Central memory CD8-positive, alpha-beta T cell (primary cell): ENCODE data around the gene FRMD4A.
"Not testable (repeated sequence)": the region's sequence is repeated elsewhere in the genome, so short reads cannot be mapped to it uniquely, and the experiment has no call there.

Source experiments
- ATAC-seq: fragments of 150-1000 bp; cut with Tn5 transposase; replicated peaks from 2 replicates; pipeline ENCODE4 v1.10.0; 2022; ENCODE audit warnings: mild to moderate bottlenecking, moderate FRiP score, moderate number of reproducible peaks; ENCODE audit not compliant: poor library complexity, severe bottlenecking; ENCODE audit errors: extremely low read depth
- DNase-seq, 2 donors: peaks; one replicate each; pipeline ENCODE4 v3.0.0; 2021; ENCODE audit warnings: low spot score in 2 of 2
- H3K27ac Mint-ChIP-seq: one replicate; pipeline ENCODE4 v1.8.0; 2022; ENCODE audit warnings: low read depth, mild to moderate bottlenecking, moderate library complexity, mixed read lengths
- H3K27me3 Mint-ChIP-seq: one replicate; pipeline ENCODE4 v1.8.0; 2022; ENCODE audit warnings: mixed read lengths
- H3K36me3 Mint-ChIP-seq: one replicate; pipeline ENCODE4 v1.8.0; 2022; ENCODE audit warnings: mild to moderate bottlenecking, moderate library complexity, mixed read lengths; ENCODE audit not compliant: insufficient read depth
- H3K4me1 Mint-ChIP-seq: one replicate; pipeline ENCODE4 v1.8.0; 2022; ENCODE audit warnings: mixed read lengths
- H3K4me3 Mint-ChIP-seq: one replicate; pipeline ENCODE4 v1.8.0; 2022; ENCODE audit warnings: mild to moderate bottlenecking, moderate library complexity, mixed read lengths
- H3K9me3 Mint-ChIP-seq: one replicate; pipeline ENCODE4 v1.8.0; 2022; ENCODE audit warnings: mixed read lengths

FRMD4A gene

DNA sequence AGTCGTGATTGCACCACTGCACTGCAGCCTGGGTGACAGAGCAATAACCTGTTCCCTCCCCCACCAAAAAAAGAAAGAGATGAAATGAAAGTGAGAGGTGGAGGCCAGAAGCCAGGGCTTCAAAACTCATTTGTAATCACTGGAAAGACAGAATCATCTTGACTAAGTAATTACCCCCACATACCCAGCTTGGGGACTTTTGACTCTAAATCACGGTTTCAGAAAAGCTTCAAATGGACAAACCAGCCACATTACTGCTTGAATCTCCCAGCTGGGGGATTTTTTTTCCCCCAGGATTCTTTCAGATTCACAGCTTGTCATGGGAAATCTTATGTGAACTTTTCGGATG, 361.0 kb downstream of the FRMD4A start:
- H3K27ac Mint-ChIP-seq, result no peak overlapping the region
- ATAC-seq (no peak), DNase-seq (no peak)
- H3K27me3 Mint-ChIP-seq, result peaks cover 11% of the 10 kb centered on the region
- no peaks in the 10 kb centered on the region for H3K4me1 Mint-ChIP-seq
- no peak overlapping the region for H3K4me3 Mint-ChIP-seq
- no peaks in the 10 kb centered on the region for H3K36me3 Mint-ChIP-seq
- no peaks in the 10 kb centered on the region for H3K9me3 Mint-ChIP-seq

DNA sequence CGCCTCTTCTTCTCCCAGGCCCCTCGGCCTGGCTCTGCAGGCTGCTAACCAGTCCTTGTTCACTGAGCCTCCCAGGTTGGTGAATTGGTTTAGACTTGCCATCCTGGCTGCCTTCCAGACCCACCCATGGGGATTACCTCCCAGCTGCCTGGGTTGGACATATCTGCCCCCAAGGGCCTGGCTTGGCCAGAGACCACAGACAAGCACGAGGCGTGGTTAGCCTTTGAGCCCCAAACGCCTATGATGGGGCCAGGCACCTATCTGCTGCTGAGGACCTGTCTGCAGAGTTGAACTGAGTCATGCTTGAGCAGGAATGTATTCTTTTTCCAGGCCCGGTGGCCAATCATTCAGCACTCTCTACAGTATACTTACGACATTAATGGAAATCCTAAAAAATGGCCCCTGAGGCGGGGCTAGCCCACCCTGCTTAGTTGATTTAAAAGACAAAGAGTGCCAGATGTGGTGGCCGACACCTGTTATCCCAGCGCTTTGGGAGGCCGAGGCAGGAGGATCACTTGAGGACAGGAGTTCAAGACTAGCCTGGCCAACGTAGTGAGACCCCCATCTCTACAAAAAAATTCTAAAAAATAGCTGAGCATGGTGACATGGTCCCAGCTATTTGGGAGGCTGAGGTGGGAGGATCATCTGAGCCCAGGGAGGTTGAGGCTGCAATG, 361.5 kb downstream of the FRMD4A start:
- Mint-ChIP-seq H3K27ac (no peak overlapping the region), H3K4me1 (no peaks in the 10 kb centered on the region)

DNA sequence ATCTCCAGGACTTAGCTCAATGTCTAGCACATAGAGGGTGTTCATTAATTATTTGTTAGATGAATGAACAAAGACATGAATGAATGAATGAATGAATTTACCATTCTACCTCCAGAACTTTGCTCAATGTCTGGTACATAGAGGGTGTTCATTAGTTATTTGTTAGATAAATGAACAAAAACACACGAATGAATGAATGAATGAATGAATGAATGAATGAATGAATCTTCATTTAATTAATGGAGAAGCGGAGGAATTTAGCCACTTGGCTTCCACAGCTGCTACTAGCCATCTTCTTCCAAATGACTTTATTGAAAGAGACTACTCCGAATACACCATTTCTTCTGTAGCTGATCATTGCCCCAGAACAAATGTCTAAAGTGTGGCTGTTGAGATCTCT, 368.9 kb downstream of the FRMD4A start:
- H3K4me3 Mint-ChIP-seq, result no peak overlapping the region
- peaks cover 25% of the 10 kb centered on the region for H3K27me3 Mint-ChIP-seq
- DNase-seq, result no peak
- no peak for ATAC-seq
- no peaks in the 10 kb centered on the region for H3K36me3 Mint-ChIP-seq
- no peak overlapping the region for H3K27ac Mint-ChIP-seq
- no peaks in the 10 kb centered on the region for H3K9me3 Mint-ChIP-seq
- H3K4me1 Mint-ChIP-seq, result no peaks in the 10 kb centered on the region

More for the DNA sequence above, 361.5 kb downstream of the FRMD4A start:
- no peaks in the 10 kb centered on the region for H3K9me3 Mint-ChIP-seq
- no peak overlapping the region for H3K4me3 Mint-ChIP-seq
- ATAC-seq (no peak), DNase-seq (no peak)
- peaks cover 11% of the 10 kb centered on the region for H3K27me3 Mint-ChIP-seq
- H3K36me3 Mint-ChIP-seq, result no peaks in the 10 kb centered on the region

DNA sequence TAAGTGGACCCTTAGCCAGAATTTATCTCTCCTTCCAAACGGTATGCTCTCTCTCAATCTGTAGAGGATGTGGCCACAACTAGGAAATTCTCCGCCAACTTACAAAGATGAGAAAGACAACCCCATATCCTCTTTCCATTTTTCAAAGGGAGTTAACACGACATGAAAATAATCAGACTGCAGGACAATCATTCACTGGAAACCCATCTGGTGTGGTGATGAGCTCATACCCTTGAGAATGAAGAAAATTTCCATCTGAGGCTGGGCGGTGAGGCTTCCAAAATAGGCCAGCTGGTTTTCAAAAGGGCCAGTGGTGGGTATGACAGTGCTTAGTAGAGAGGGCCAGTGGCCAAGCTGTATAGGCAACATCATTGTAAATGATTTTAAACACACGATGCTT, 369.6 kb downstream of the FRMD4A start:
- DNase-seq (no peak), ATAC-seq (no peak)
- H3K4me1 Mint-ChIP-seq, result no peaks in the 10 kb centered on the region
- H3K9me3 Mint-ChIP-seq, result no peaks in the 10 kb centered on the region
- peaks cover 18% of the 10 kb centered on the region for H3K27me3 Mint-ChIP-seq
- H3K4me3 Mint-ChIP-seq, result no peak overlapping the region
- H3K36me3 Mint-ChIP-seq, result no peaks in the 10 kb centered on the region
- H3K27ac Mint-ChIP-seq, result no peak overlapping the region

DNA sequence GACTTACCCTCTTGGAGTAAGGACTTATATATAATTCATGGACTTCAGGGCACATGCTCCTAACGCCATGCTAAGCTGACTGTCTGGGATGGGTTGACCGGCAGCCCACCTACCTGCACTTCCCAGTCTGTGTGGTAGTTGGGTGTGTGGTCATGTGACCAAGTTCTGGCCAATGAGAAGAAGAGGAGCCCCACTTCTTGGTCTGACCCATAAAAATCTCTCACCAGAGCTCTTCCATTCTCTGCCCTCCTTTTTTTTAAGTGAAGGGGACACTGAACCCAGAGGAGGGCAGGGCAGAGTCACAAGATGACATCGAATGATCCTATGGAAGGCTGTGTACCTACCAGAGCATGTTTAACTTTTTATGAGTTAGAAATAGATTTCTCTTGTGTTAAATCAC, 370.1 kb downstream of the FRMD4A start:
- no peaks in the 10 kb centered on the region for H3K4me1 Mint-ChIP-seq
- H3K9me3 Mint-ChIP-seq, result no peaks in the 10 kb centered on the region
- no peak for DNase-seq
- no peaks in the 10 kb centered on the region for H3K36me3 Mint-ChIP-seq
- H3K27me3 Mint-ChIP-seq, result peaks cover 18% of the 10 kb centered on the region
- H3K4me3 Mint-ChIP-seq, result no peak overlapping the region
- H3K27ac Mint-ChIP-seq, result no peak overlapping the region
- ATAC-seq, result no peak

DNA sequence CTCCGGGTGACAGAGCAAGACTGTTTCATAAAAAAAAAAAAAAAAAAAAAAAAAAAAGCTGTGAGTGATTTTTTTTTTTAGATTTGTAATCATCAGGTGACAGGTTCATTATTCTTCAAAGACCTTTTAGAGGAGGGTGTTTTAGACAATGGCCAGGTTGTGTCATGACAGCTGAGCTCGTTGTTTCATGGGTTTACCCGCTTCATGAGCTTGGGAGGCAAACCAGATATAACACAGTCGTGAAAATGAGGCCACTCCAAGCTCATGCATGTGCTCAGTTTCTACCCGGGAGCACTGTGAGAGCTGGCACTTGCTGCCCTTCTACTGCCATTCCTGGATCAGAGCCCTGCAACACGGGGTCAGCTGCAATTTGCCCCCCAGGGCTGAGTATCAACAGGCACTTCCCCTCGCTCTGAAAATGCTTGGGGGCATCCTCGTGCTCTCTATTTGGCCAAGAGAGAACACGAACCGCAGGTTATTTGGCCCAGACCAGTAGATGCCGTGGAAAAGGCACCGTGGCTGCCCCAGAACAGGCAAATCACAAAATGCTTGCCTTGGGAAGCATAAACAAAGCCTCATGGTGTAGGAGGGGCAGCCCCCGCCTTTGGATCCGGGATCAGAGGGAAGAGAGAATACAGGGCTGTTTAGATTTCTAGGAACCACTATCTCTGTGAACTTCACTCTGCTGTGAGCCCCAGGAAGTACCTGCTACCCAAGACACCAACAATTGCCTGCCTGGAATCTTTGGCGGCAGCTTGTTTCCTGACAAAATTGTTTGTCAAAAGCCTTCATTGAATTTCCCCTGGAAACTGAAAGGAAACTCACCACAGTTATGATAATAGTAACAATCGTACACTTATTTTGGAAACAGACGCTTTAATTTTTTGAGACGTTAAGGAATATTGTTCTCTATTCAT, 371.0 kb downstream of the FRMD4A start:
- ATAC-seq, result no peak
- DNase-seq, result no peak
- no peaks in the 10 kb centered on the region for H3K36me3 Mint-ChIP-seq
- no peaks in the 10 kb centered on the region for H3K4me1 Mint-ChIP-seq
- no peaks in the 10 kb centered on the region for H3K9me3 Mint-ChIP-seq
- H3K27ac Mint-ChIP-seq, result no peak overlapping the region
- H3K4me3 Mint-ChIP-seq, result no peak overlapping the region
- H3K27me3 Mint-ChIP-seq, result peaks cover 18% of the 10 kb centered on the region

DNA sequence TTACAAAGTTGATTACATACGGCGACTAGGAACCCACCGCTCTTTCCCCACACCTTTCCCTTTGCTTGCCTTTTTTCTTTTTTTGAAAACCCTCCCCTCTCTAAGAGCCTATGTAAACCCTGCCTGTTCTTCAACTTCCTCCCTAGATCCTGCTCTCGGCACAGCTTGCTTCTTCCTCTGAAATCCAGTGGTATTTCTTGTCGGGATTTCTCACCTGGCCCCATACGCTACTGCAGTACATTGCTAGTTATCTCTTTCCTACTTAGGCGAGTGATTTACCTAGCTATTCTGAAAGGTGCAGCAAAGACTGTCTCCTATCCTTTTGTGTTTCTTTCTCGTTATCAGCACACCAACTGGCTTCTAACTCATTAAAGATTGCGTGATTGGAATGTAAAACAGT, 372.9 kb downstream of the FRMD4A start:
- no peaks in the 10 kb centered on the region for H3K9me3 Mint-ChIP-seq
- H3K4me1 Mint-ChIP-seq, result no peaks in the 10 kb centered on the region
- H3K27ac Mint-ChIP-seq, result no peak overlapping the region
- H3K36me3 Mint-ChIP-seq, result no peaks in the 10 kb centered on the region
- H3K27me3 Mint-ChIP-seq, result peaks cover 18% of the 10 kb centered on the region
- ATAC-seq, result no peak
- no peak overlapping the region for H3K4me3 Mint-ChIP-seq
- no peak for DNase-seq

DNA sequence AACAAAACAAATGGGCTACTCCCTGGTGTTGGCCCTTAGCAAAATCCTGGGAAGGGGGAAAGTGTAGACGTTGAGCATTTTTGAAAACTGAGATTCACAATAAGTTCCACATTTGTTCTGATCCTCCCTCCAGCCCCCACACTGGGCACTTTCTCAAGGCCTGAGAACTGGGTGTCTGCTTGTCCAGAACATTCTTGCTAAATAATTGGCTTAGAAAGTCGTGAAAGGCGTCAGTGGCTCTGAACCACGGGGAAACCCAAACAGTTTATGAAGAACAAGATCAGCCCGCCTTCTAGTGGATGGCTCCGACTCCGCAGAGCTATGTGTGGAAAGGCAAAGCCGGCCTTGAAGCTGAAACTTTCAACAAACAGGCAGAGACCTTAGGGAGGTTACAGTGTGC, 373.9 kb downstream of the FRMD4A start:
- H3K36me3 Mint-ChIP-seq, result no peaks in the 10 kb centered on the region
- DNase-seq (no peak), ATAC-seq (no peak)

DNA sequence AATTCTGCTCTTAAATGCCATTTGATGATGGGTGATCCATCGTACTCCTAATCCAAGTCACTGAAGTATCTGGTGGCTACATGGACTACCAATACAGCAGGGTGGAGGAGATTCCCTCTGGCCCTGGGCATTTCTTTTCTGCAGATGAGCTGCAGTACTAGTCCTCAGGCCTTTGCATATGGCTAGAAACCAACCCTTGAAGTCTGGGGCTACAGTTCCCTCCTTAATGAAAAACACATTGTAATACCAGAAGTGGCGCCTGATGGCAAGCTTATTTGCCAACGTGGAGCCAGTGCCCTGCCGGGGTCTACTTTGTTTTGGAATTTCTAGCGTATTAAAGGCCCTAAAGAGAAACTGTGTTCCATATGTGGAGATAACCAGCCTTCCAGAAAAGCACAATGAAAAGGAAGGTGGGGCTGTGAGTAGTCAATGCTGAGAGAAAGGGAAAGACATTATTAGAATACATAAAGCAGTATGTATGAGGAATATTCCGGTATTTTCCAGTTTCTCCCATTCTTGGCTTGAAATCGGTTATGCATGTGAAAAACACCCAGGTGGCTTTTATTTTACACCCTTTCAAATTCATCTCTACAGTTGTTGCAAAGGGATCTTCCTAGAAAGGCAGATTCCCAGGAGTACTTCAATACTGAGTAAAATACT, 375.2 kb downstream of the FRMD4A start:
- Mint-ChIP-seq H3K27ac (no peak overlapping the region), H3K27me3 (peaks cover 5% of the 10 kb centered on the region), H3K9me3 (peaks cover 5% of the 10 kb centered on the region), H3K36me3 (no peaks in the 10 kb centered on the region), H3K4me3 (no peak overlapping the region), H3K4me1 (no peaks in the 10 kb centered on the region)
- no peak for DNase-seq
- ATAC-seq, result no peak

More for the DNA sequence above, 373.9 kb downstream of the FRMD4A start:
- Mint-ChIP-seq H3K4me3 (no peak overlapping the region), H3K9me3 (no peaks in the 10 kb centered on the region), H3K4me1 (no peaks in the 10 kb centered on the region), H3K27me3 (peaks cover 18% of the 10 kb centered on the region), H3K27ac (no peak overlapping the region)

DNA sequence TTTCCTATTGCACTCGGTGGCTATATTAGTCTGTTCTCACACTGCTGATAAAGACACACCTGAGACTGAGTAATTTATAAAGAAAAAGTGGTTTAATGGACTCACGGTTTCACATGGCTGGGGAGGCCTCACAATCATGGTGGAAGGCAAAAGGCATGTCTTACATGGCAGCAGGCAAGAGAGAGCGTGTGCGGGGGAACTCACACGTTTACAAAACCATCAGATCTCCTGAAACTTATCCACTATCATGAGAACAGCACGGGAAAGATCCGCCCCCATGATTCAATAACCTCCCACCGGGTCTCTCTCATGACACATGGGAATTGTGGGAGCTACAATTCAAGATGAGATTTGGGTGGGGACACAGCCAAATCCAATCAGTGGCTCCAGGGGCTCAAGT, 376.5 kb downstream of the FRMD4A start:
- not testable (repeated sequence) for H3K4me1 Mint-ChIP-seq, H3K36me3 Mint-ChIP-seq, H3K27me3 Mint-ChIP-seq, DNase-seq, H3K4me3 Mint-ChIP-seq, H3K27ac Mint-ChIP-seq, ATAC-seq, H3K9me3 Mint-ChIP-seq

DNA sequence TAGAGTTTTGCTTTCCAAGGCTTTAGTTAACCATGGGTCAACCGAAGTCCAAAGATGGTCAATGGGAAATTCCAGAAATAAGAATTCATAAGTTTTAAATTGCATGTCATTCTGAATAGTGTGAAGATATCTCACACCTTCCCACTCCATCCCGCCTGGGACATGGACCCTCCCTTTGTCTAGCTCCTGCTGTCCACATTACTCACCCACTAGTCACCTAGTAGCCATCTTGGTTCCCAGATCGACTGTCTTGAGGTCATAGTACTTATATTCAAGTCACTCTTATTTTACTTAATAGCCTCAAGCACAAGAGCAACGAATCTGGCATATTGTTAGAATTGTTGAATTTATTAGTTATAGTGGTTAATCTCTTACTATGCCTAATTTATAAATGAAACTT, 377.4 kb downstream of the FRMD4A start:
- DNase-seq, result no peak
- no peaks in the 10 kb centered on the region for H3K27me3 Mint-ChIP-seq
- H3K9me3 Mint-ChIP-seq, result peaks cover 6% of the 10 kb centered on the region
- no peaks in the 10 kb centered on the region for H3K36me3 Mint-ChIP-seq
- no peak overlapping the region for H3K27ac Mint-ChIP-seq
- no peaks in the 10 kb centered on the region for H3K4me1 Mint-ChIP-seq
- no peak for ATAC-seq
- no peak overlapping the region for H3K4me3 Mint-ChIP-seq

DNA sequence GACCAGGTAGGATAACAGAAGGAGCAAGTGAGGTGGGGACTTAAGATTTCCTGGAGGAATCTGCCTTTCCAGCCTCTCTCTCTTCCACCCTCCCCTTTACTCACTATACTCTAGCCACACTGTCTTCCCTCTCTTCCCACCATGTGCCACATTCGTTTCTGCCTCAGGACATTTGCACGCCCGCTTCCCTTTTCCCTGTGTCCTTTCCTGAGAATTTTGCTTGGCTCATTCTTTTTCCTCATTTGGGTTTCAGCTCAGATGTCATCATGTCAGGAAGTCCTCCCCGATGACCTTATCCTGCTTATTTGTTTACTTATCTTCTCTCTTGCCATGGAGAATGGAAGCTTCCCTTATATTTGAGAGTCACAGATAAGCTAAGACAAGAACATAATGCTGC, 380.2 kb downstream of the FRMD4A start:
- Mint-ChIP-seq H3K4me3 (no peak overlapping the region), H3K36me3 (no peaks in the 10 kb centered on the region), H3K27me3 (no peaks in the 10 kb centered on the region), H3K27ac (no peak overlapping the region), H3K9me3 (peaks cover 6% of the 10 kb centered on the region), H3K4me1 (no peaks in the 10 kb centered on the region)
- ATAC-seq (no peak), DNase-seq (no peak)
